Colonic mucosa (tissue), 4 donors: ENCODE data around the gene FZD10. TPM values are rescaled to one million over a fixed set of nuclear protein-coding genes. Genes with fewer than 3 reads are reported as not detected.

ENCODE experiments used
- DNase-seq: peaks from one replicate; pipeline ENCODE4 v3.0.0-alpha.2; 2020
- H3K27ac ChIP-seq: fragments of 200-600 bp; one replicate; pipeline ENCODE4 v1.8.0; 2021
- H3K27me3 ChIP-seq: fragments of 200-600 bp; one replicate; pipeline ENCODE4 v1.8.0; 2021
- H3K36me3 ChIP-seq: fragments of 200-600 bp; one replicate; pipeline ENCODE4 v1.8.0; 2021
- H3K4me1 ChIP-seq: fragments of 200-600 bp; one replicate; pipeline ENCODE4 v1.8.0; 2021; ENCODE audit warnings: mild to moderate bottlenecking
- H3K4me3 ChIP-seq: fragments of 200-600 bp; one replicate; pipeline ENCODE4 v1.8.0; 2021
- H3K9ac ChIP-seq, 2 donors: one replicate each; pipeline ENCODE4 v1.7.0; 2013; ENCODE audit warnings: control low read depth in 2 of 2, low read depth in 2 of 2, low read length in 2 of 2
- H3K9me3 ChIP-seq: fragments of 200-600 bp; one replicate; pipeline ENCODE4 v1.8.0; 2021
- CTCF ChIP-seq: fragments of 200-600 bp; IDR thresholded peaks from one replicate; pipeline ENCODE4 v1.8.0; 2022; ENCODE audit warnings: antibody characterized with exemption, mild to moderate bottlenecking
- intact Hi-C: fragments of 100-400 bp; cut with DNase I; formaldehyde crosslinking; loops from one replicate; pipeline ENCODE4 v1.14.1; 2022
- total RNA-seq, 2 donors: library from RNA; stranded (reverse); fragmentation: NEBNext Ultra II Directional in 1 of 2; extraction: Animal tissue kit (Norgen Biotek cat#: 25700) in 1 of 2; gene quantifications; one replicate each; pipeline ENCODE4 v1.2.1, GENCODE V29; 2021
- donor health status: healthy.
- donor health status: DM: no; HTN: no; CAD: no.
- donor health status: DM: no; HTN: no; CAD: no.

FZD10 gene
- total RNA-seq, 2 donors from 2014 or later = 0.21 to 0.27 TPM

GRCh38 chr12:130156652-130157275 is 5.5 kb upstream of the FZD10 start:
- no peak for DNase-seq
- Histone ChIP-seq H3K9ac (no peak overlapping the region), H3K36me3 (no peaks in the 10 kb centered on the region), H3K9me3 (no peaks in the 10 kb centered on the region), H3K4me3 (no peak overlapping the region), H3K27ac (no peak overlapping the region), H3K27me3 (peaks cover 25% of the 10 kb centered on the region), H3K4me1 (no peaks in the 10 kb centered on the region)
- TF ChIP-seq CTCF = no peak
- intact Hi-C loops = no loop called here

GRCh38 chr12:130157998-130158753 is 4.1 kb upstream of the FZD10 start:
- H3K36me3 ChIP-seq = no peaks in the 10 kb centered on the region
- intact Hi-C loops = no loop called here
- no peak for TF ChIP-seq CTCF
- no peaks in the 10 kb centered on the region for H3K9me3 ChIP-seq
- H3K27ac ChIP-seq = no peak overlapping the region
- no peak overlapping the region for H3K9ac ChIP-seq
- H3K4me3 ChIP-seq = no peak overlapping the region
- H3K4me1 ChIP-seq = no peaks in the 10 kb centered on the region
- peaks cover 33% of the 10 kb centered on the region for H3K27me3 ChIP-seq
- DNase-seq = no peak

- Histone ChIP-seq H3K36me3 (no peaks in the 10 kb centered on the region), H3K9me3 (no peaks in the 10 kb centered on the region), H3K4me3 (no peak overlapping the region), H3K27me3 (peaks cover 38% of the 10 kb centered on the region), H3K9ac (no peak overlapping the region), H3K27ac (no peak overlapping the region), H3K4me1 (no peaks in the 10 kb centered on the region)
- TF ChIP-seq CTCF = no peak
- DNase-seq = no peak
- intact Hi-C loops = no loop called here
Measured at GRCh38 chr12:130158754-130159059, 3.6 kb upstream of the FZD10 start.

GRCh38 chr12:130160306-130160705 is 2.0 kb upstream of the FZD10 start:
- no peaks in the 10 kb centered on the region for H3K36me3 ChIP-seq
- TF ChIP-seq CTCF = no peak
- H3K27ac ChIP-seq = no peak overlapping the region
- intact Hi-C loops = no loop called here
- no peak overlapping the region for H3K9ac ChIP-seq
- no peak for DNase-seq
- no peaks in the 10 kb centered on the region for H3K9me3 ChIP-seq
- peaks cover 42% of the 10 kb centered on the region for H3K27me3 ChIP-seq
- H3K4me3 ChIP-seq = no peak overlapping the region
- H3K4me1 ChIP-seq = no peaks in the 10 kb centered on the region

- Histone ChIP-seq H3K9ac (no peak overlapping the region), H3K27ac (no peak overlapping the region), H3K4me1 (no peaks in the 10 kb centered on the region), H3K9me3 (no peaks in the 10 kb centered on the region), H3K27me3 (peaks cover 42% of the 10 kb centered on the region), H3K4me3 (no peak overlapping the region), H3K36me3 (no peaks in the 10 kb centered on the region)
- intact Hi-C loops = no loop called here
- no peak for DNase-seq
- no peak for TF ChIP-seq CTCF
Measured at GRCh38 chr12:130160711-130161231, 1.5 kb upstream of the FZD10 start.
